ENCODE data around the gene ATP5F1B. TPM values are rescaled to one million over a fixed set of nuclear protein-coding genes. Genes with fewer than 3 reads are reported as not detected.

Gene ATP5F1B
- total and polyA plus RNA-seq, 2 of the 13 experiments (the other 11 are each of a cell fraction or from before 2014, with no cell fraction given), result 1,051 to 1,180 TPM

GRCh38 chr12:56630180-56630632, 15.6 kb downstream of the ATP5F1B start, which contains the start of gene BAZ2A (continued):
- no peak for TF ChIP-seq RAD51 (IDR thresholded peaks at IDR 0.05; ENCODE audit: borderline replicate concordance)
- peak; percentile 47; the same call in 1 of the 2 replicates for TF ChIP-seq ZNF614 (CRISPR knock-in tag; IDR thresholded peaks at IDR 0.05; ENCODE audit: borderline replicate concordance)
- TF ChIP-seq ESRRA (CRISPR knock-in tag; IDR thresholded peaks at IDR 0.05; ENCODE audit: low read depth), result no peak
- TF ChIP-seq SMYD3 (CRISPR knock-in tag; IDR thresholded peaks at IDR 0.05), result no peak
- TF ChIP-seq SIN3A (IDR thresholded peaks at IDR 0.05; ENCODE audit: borderline replicate concordance, low read depth, low read length), result peak; percentile 85; the same call in 1 of the 2 replicates
- no peak for TF ChIP-seq SNRNP70 (IDR thresholded peaks at IDR 0.05; ENCODE audit: low read depth, low read length)
- no peak for TF ChIP-seq ZBTB20 (CRISPR knock-in tag; IDR thresholded peaks at IDR 0.05; ENCODE audit: borderline replicate concordance, low read depth)
- TF ChIP-seq ZNF816 (CRISPR knock-in tag; IDR thresholded peaks at IDR 0.05; ENCODE audit: borderline replicate concordance), result no peak
- TF ChIP-seq, protein P1, sequence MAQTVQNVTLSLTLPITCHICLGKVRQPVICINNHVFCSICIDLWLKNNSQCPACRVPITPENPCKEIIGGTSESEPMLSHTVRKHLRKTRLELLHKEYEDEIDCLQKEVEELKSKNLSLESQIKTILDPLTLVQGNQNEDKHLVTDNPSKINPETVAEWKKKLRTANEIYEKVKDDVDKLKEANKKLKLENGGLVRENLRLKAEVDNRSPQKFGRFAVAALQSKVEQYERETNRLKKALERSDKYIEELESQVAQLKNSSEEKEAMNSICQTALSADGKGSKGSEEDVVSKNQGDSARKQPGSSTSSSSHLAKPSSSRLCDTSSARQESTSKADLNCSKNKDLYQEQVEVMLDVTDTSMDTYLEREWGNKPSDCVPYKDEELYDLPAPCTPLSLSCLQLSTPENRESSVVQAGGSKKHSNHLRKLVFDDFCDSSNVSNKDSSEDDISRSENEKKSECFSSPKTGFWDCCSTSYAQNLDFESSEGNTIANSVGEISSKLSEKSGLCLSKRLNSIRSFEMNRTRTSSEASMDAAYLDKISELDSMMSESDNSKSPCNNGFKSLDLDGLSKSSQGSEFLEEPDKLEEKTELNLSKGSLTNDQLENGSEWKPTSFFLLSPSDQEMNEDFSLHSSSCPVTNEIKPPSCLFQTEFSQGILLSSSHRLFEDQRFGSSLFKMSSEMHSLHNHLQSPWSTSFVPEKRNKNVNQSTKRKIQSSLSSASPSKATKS (CRISPR knock-in tag; IDR thresholded peaks at IDR 0.05), result no peak
- TF ChIP-seq ZNF350 (CRISPR knock-in tag; IDR thresholded peaks at IDR 0.05; ENCODE audit: borderline replicate concordance, low read depth), result peak; percentile 65; the same call in 1 of the 2 replicates
- TF ChIP-seq TMF1 (CRISPR knock-in tag; IDR thresholded peaks at IDR 0.05; ENCODE audit: low read depth), result 0 out of 2 replicates have a peak, but pooled peaks have one; percentile 20
- no peak for TF ChIP-seq MAFG (CRISPR knock-in tag; IDR thresholded peaks at IDR 0.05)
- peak; percentile 14; the same call in 1 of the 2 replicates for TF ChIP-seq MIER2 (CRISPR knock-in tag; IDR thresholded peaks at IDR 0.05)
- 0 out of 2 replicates have a peak, but pooled peaks have one; percentile 38 for TF ChIP-seq ZBTB42 (CRISPR knock-in tag; IDR thresholded peaks at IDR 0.05)
- no peak for TF ChIP-seq XBP1 (CRISPR knock-in tag; IDR thresholded peaks at IDR 0.05)
- no peak for TF ChIP-seq SRSF1 (optimal IDR thresholded peaks at IDR 0.05; ENCODE audit: low read depth, low read length)
- no peak for TF ChIP-seq ZNF235 (CRISPR knock-in tag; IDR thresholded peaks at IDR 0.05; ENCODE audit: borderline replicate concordance)
- 0 out of 2 replicates have a peak, but pooled peaks have one; percentile 69 for TF ChIP-seq DNMT1 (CRISPR knock-in tag; IDR thresholded peaks at IDR 0.05)
- TF ChIP-seq ZNF780A (CRISPR knock-in tag; IDR thresholded peaks at IDR 0.05), result no peak
- TF ChIP-seq U2AF1 (optimal IDR thresholded peaks at IDR 0.05; ENCODE audit: low read depth, low read length), result no peak
- TF ChIP-seq, protein P2, sequence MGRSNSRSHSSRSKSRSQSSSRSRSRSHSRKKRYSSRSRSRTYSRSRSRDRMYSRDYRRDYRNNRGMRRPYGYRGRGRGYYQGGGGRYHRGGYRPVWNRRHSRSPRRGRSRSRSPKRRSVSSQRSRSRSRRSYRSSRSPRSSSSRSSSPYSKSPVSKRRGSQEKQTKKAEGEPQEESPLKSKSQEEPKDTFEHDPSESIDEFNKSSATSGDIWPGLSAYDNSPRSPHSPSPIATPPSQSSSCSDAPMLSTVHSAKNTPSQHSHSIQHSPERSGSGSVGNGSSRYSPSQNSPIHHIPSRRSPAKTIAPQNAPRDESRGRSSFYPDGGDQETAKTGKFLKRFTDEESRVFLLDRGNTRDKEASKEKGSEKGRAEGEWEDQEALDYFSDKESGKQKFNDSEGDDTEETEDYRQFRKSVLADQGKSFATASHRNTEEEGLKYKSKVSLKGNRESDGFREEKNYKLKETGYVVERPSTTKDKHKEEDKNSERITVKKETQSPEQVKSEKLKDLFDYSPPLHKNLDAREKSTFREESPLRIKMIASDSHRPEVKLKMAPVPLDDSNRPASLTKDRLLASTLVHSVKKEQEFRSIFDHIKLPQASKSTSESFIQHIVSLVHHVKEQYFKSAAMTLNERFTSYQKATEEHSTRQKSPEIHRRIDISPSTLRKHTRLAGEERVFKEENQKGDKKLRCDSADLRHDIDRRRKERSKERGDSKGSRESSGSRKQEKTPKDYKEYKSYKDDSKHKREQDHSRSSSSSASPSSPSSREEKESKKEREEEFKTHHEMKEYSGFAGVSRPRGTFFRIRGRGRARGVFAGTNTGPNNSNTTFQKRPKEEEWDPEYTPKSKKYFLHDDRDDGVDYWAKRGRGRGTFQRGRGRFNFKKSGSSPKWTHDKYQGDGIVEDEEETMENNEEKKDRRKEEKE (IDR thresholded peaks at IDR 0.05), result no peak
- TF ChIP-seq HNRNPL (IDR thresholded peaks at IDR 0.05; ENCODE audit: low read depth, low read length), result 0 out of 2 replicates have a peak, but pooled peaks have one; percentile 47
- no peak for TF ChIP-seq ZIK1 (CRISPR knock-in tag; IDR thresholded peaks at IDR 0.05; ENCODE audit: borderline replicate concordance, low read depth)
- no peak for TF ChIP-seq ZNF253 (CRISPR knock-in tag; IDR thresholded peaks at IDR 0.05; ENCODE audit: borderline replicate concordance)
- no peak for TF ChIP-seq ZNF10 (CRISPR knock-in tag; IDR thresholded peaks at IDR 0.05; ENCODE audit: borderline replicate concordance, low read depth)

All from HepG2 (cell line).